Measurements from ENCODE around the gene WWOX.

- TF ChIP-seq CTCF (conservative IDR thresholded peaks at IDR 0.05; ENCODE audit: low read depth, low read length) (no peak), EZH2 (IDR thresholded peaks at IDR 0.05; ENCODE audit: low read length, unreplicated experiment) (no peak)
Observed at GRCh38 chr16:79089735-79090284, 990.4 kb downstream of the WWOX start.
